H1 (cell line): ENCODE measurements around the gene SPTBN4. TPM values are rescaled to one million over a fixed set of nuclear protein-coding genes. Genes with fewer than 3 reads are reported as not detected.
A peak's percentile ranks its signal among the peaks of the same experiment; 100 is the strongest.

Experiments used
- BRCA1 ChIP-seq: IDR thresholded peaks from 2 replicates; pipeline ENCODE4 v1.6.1; 2012; ENCODE audit warnings: low read depth, low read length, improper control_type of control experiment
- CREB1 ChIP-seq: IDR thresholded peaks from 2 replicates; pipeline ENCODE4 v1.6.1; 2012; ENCODE audit warnings: inconsistent platforms
- EGR1 ChIP-seq: IDR thresholded peaks from 2 replicates; pipeline ENCODE4 v1.6.1; 2011; ENCODE audit warnings: low read depth, low read length, borderline replicate concordance
- EP300 ChIP-seq, 2 experiments: IDR thresholded peaks; 1 replicate in 1 of 2; 2 replicates in 1 of 2; pipeline ENCODE4 v1.6.1; 2011 to 2012; ENCODE audit warnings: low read depth in 2 of 2, low read length in 2 of 2, mild to moderate bottlenecking in 2 of 2, borderline replicate concordance in 1 of 2, inconsistent platforms in 1 of 2, moderate library complexity in 1 of 2
- EZH2 ChIP-seq: fragments of 200-600 bp; sonication (generic); IDR thresholded peaks from 2 replicates; pipeline ENCODE4 v1.7.1; 2012; ENCODE audit warnings: low read depth, mild to moderate bottlenecking, moderate library complexity, low read length, inconsistent platforms; ENCODE audit not compliant: severe bottlenecking
- JUN ChIP-seq: IDR thresholded peaks from 2 replicates; pipeline ENCODE4 v1.6.1; 2011; ENCODE audit warnings: low read depth, mild to moderate bottlenecking, improper control_type of control experiment, low read length
- POU5F1 ChIP-seq: IDR thresholded peaks from 2 replicates; pipeline ENCODE4 v1.6.1; 2011; ENCODE audit warnings: low read depth, mild to moderate bottlenecking, low read length, moderate library complexity
- TBP ChIP-seq: IDR thresholded peaks from 2 replicates; pipeline ENCODE4 v1.6.1; 2011; ENCODE audit warnings: low read depth, low read length, improper control_type of control experiment
- TCF12 ChIP-seq: IDR thresholded peaks from 2 replicates; pipeline ENCODE4 v1.6.1; 2011; ENCODE audit warnings: low read depth, mild to moderate bottlenecking, low read length
- TEAD4 ChIP-seq: IDR thresholded peaks from 2 replicates; pipeline ENCODE4 v1.6.1; 2012; ENCODE audit warnings: low read depth, low read length, inconsistent platforms, mixed read lengths
- polyA plus RNA-seq, 7 experiments: library from polyadenylated mRNA; depleted of rRNA in 3 of 7; stranded (reverse) in 5 of 7; unstranded in 2 of 7; fragments of >200 nt in 5 of 7; fragments of 200-250 nt in 2 of 7; gene quantifications; 1 replicate in 5 of 7; 2 replicates in 1 of 7; 4 replicates in 1 of 7; pipeline versions ENCODE4 v1.2.1 to v1.2.3, GENCODE V29; 2011 to 2013; ENCODE audit warnings: missing spikeins in 2 of 7, mixed read lengths in 2 of 7
- total RNA-seq: library from RNA; stranded (reverse); fragmentation: NEBNext Ultra II Directional; extraction: Animal tissue kit (Norgen Biotek cat#: 25700); gene quantifications from 2 replicates; pipeline ENCODE4 v1.2.1, GENCODE V29; 2021
- TF ChIP-seq, protein P1 (sequence below), 3 experiments: IDR thresholded peaks; 1 replicate in 2 of 3; 2 replicates in 1 of 3; pipeline versions ENCODE4 v1.5.1 to v1.6.1; 2011; ENCODE audit warnings: low read length in 3 of 3, mild to moderate bottlenecking in 3 of 3, inconsistent platforms in 2 of 3, low read depth in 1 of 3, moderate library complexity in 1 of 3; ENCODE audit not compliant: insufficient read depth in 1 of 3; ENCODE audit errors: control extremely low read depth in 1 of 3
- TF ChIP-seq, protein P2 (sequence below): IDR thresholded peaks from 2 replicates; pipeline ENCODE4 v1.6.1; 2012; ENCODE audit warnings: inconsistent platforms

The SPTBN4 gene
- total and polyA plus RNA-seq, 2 of the 8 experiments (the other 6 are each of a cell fraction or from before 2014, with no cell fraction given): 1.9 to 3.0 TPM

DNA sequence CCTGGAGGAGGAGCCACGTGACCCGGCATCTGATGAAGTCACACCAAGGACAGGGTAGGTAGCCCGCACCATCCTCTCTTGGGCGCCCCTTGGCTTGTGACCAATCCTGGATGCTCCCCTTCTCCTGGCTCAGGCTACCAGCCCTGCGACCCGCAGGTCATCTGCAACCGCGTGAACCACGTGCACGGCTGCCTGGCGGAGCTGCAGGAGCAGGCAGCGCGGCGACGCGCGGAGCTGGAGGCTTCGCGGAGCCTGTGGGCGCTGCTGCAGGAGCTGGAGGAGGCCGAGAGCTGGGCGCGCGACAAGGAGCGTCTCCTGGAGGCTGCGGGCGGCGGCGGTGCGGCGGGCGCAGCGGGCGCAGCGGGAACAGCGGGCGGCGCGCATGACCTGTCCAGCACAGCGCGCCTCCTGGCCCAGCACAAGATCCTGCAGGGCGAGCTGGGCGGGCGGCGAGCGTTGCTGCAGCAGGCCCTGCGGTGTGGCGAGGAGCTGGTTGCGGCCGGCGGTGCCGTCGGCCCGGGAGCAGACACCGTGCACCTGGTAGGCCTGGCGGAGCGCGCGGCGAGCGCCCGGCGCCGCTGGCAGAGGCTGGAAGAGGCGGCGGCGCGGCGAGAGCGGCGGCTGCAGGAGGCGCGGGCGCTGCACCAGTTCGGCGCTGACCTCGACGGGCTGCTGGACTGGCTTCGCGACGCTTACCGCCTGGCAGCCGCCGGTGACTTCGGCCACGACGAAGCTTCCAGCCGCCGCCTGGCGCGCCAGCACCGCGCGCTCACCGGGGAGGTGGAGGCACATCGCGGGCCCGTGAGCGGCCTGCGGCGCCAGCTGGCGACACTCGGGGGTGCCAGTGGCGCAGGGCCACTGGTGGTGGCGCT, 45.9 kb downstream of the SPTBN4 start (continued):
- TF ChIP-seq POU5F1: no peak
- peak; percentile 37; the same call in 1 of the 2 replicates for TF ChIP-seq CREB1
- TF ChIP-seq TEAD4: no peak
- TF ChIP-seq EZH2: peak; percentile 79
- TF ChIP-seq EP300 (IDR thresholded peaks at IDR 0.05; ENCODE audit: borderline replicate concordance in 1 of 2, low read depth in 2 of 2, low read length in 2 of 2): peak in 1 of 2 experiments; percentile 21; a peak in 1 of 3 replicates
- TF ChIP-seq BRCA1: no peak
- TF ChIP-seq TCF12: no peak
- TF ChIP-seq JUN: no peak
- TF ChIP-seq TBP: 0 out of 2 replicates have a peak, but pooled peaks have one; percentile 14
- TF ChIP-seq EGR1: no peak
- TF ChIP-seq, protein P1, sequence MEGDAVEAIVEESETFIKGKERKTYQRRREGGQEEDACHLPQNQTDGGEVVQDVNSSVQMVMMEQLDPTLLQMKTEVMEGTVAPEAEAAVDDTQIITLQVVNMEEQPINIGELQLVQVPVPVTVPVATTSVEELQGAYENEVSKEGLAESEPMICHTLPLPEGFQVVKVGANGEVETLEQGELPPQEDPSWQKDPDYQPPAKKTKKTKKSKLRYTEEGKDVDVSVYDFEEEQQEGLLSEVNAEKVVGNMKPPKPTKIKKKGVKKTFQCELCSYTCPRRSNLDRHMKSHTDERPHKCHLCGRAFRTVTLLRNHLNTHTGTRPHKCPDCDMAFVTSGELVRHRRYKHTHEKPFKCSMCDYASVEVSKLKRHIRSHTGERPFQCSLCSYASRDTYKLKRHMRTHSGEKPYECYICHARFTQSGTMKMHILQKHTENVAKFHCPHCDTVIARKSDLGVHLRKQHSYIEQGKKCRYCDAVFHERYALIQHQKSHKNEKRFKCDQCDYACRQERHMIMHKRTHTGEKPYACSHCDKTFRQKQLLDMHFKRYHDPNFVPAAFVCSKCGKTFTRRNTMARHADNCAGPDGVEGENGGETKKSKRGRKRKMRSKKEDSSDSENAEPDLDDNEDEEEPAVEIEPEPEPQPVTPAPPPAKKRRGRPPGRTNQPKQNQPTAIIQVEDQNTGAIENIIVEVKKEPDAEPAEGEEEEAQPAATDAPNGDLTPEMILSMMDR (IDR thresholded peaks at IDR 0.05; ENCODE audit: control extremely low read depth in 1 of 3, insufficient read depth in 1 of 3, low read depth in 1 of 3, low read length in 3 of 3): 0 out of 4 replicates have a peak, but pooled peaks of 1 of the 3 experiments have one; percentile 22
- TF ChIP-seq, protein P2, sequence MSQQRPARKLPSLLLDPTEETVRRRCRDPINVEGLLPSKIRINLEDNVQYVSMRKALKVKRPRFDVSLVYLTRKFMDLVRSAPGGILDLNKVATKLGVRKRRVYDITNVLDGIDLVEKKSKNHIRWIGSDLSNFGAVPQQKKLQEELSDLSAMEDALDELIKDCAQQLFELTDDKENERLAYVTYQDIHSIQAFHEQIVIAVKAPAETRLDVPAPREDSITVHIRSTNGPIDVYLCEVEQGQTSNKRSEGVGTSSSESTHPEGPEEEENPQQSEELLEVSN: peak; percentile 96
